ENCODE results near the gene BCR.

The BCR gene

DNA sequence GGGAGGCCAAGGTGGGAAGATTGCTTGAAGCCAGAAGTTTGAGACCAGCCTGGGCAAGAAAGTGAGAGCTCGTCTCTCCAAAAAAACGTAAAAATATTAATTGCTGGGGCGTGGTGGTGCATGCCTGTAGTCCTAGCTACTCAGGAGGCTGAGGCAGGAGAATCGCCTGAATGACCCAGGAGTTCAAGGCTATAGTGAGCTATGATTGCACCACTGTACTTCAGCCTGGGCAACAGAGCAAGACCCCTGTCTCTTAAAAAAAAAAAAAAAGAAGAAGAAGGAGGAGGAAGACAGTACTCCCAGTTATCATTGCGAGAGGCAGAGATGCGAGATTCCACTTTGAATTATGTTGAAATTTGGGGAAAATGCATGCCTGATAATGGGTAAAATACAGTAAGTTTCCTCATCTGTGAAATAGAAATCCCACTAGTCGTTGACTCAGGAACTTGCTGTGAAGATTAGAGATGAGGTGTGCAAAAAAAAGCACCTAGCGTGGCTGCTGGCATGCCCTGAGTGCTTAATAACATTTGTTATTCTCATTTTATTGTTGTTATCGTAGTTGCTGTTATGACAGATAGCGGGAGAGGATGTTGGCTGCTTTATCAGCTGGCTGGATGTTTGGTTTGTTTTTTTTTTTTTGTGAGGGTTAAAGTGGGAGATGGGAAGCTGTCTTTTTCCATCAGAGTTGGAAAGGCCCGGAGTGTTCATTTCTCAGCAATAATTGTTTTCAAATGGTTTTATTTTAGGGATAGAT is 33.4 kb downstream of the BCR start:
- no peak for DNase-seq
- TF ChIP-seq, protein P1, sequence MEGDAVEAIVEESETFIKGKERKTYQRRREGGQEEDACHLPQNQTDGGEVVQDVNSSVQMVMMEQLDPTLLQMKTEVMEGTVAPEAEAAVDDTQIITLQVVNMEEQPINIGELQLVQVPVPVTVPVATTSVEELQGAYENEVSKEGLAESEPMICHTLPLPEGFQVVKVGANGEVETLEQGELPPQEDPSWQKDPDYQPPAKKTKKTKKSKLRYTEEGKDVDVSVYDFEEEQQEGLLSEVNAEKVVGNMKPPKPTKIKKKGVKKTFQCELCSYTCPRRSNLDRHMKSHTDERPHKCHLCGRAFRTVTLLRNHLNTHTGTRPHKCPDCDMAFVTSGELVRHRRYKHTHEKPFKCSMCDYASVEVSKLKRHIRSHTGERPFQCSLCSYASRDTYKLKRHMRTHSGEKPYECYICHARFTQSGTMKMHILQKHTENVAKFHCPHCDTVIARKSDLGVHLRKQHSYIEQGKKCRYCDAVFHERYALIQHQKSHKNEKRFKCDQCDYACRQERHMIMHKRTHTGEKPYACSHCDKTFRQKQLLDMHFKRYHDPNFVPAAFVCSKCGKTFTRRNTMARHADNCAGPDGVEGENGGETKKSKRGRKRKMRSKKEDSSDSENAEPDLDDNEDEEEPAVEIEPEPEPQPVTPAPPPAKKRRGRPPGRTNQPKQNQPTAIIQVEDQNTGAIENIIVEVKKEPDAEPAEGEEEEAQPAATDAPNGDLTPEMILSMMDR (IDR thresholded peaks at IDR 0.05; ENCODE audit: low read depth, low read length): no peak
- Histone ChIP-seq H3K36me3 (no peaks in the 10 kb centered on the region; the same call in 1 of the 2 replicates), H3K4me3 (ENCODE audit: low read depth, low read length) (no peak overlapping the region), H3K9me3 (no peaks in the 10 kb centered on the region), H3K4me1 (peaks cover 4% of the 10 kb centered on the region), H3K27me3 (no peaks in the 10 kb centered on the region)

DNA sequence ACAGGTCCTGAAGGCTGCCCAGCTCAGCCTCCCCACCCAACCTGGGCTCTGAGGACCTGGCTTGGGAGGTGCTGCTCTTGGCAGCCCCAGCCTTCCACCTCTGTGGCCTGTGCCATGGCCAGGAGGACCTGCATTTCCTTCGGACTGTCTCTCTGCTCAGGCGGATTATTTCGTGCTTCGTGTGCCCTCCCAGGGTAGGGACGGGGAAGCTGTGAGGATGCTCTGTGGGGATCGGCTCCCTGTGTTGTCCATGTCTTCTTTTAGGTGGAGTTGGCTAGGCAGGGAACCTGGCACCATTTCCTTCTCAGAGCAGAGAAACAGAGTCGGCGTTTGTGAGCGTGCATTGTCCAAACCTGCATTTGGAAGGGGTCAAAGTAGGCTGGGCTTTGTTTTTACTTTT is 34.1 kb downstream of the BCR start:
- TF ChIP-seq, protein P1 (IDR thresholded peaks at IDR 0.05; ENCODE audit: low read depth, low read length): no peak
- no peaks in the 10 kb centered on the region for H3K27me3 ChIP-seq
- peaks cover 11% of the 10 kb centered on the region for H3K4me1 ChIP-seq
- no peaks in the 10 kb centered on the region; the same call in 1 of the 2 replicates for H3K36me3 ChIP-seq
- no peak overlapping the region for H3K4me3 ChIP-seq (ENCODE audit: low read depth, low read length)
- no peak for DNase-seq
- H3K9me3 ChIP-seq: no peaks in the 10 kb centered on the region

DNA sequence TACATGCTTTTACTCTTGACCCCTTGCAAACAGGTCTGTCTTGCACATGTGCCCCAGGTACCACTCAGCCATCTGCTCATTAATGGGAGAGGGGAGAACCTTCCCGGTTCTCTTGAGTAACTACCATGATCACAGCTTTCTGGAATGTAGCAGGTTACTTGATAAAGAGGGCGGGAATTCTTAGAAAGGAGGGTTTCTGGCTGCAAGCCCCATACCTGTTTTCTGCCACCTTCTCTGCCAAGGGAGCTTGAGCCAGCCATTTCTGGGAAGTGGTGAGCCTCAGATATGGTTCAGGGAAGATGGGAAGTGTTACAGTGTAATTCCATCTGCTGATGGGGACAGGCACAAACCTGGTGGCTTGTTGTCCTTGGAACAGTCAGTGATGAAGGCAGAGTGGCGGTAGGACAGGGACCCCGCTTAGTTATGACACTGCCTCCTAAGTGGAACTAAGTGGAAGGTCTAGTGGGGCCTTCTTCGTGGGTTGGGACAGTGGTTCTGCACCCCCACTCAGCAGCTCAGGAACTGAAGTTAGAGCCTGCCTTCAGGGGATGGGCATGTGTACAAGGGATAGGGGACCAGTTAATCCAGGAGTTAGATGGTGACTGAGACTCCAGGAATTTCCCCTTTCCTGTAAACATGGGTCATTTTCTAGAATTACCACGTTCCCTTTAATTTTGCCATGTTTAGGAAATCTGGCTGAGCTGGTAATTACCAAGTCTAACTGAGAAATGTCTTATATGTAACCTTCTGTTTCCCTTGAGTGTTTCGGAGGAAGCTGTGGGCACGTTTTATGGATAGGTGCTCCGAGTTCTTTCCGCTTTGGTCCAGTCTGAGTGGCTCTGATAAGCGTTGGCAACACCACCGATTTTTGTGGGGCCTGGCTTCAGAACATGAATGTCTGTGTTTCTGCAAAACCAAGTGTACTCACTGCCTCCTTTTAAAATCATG is 35.3 kb downstream of the BCR start:
- no peak for DNase-seq

DNA sequence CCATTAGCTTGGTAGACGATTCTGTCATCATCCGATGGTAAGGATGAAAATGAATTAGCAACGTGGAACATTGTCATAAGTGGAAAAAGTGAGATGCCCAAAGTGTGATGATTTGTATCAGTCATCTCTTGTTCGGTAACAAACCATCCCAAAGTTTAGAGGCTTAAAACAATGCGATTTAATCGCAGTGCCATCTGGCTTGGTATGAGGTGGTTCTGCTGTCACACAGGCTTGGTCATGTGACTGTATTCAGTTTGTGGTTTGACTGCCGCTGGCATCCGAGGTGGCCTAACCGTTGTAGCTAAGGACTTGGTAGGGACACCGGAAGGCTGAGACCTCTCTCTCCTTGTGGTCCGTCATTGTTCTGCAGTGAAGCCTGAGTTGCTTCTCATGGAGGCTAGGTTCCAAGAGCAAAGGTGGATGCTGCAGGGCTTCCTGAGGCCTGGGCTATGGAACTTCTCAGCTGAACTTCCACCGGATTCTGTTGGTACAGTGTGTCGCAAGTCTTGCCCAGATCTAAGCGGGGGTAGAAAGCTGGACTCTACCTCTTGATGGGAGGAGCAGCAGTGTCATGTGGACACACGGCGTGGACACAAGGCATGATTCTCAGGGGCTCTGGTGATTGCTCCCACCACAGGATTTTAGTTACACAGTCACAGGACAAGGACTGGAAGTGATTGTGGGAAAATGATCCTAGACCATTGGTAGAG is 36.3 kb downstream of the BCR start:
- Histone ChIP-seq H3K9me3 (no peaks in the 10 kb centered on the region), H3K4me1 (peaks cover 19% of the 10 kb centered on the region), H3K27me3 (no peaks in the 10 kb centered on the region), H3K4me3 (ENCODE audit: low read depth, low read length) (no peak overlapping the region), H3K36me3 (no peaks in the 10 kb centered on the region)
- TF ChIP-seq, protein P1 (IDR thresholded peaks at IDR 0.05; ENCODE audit: low read depth, low read length): no peak
- DNase-seq: no peak

More for the DNA sequence above, 35.3 kb downstream of the BCR start:
- Histone ChIP-seq H3K9me3 (no peaks in the 10 kb centered on the region), H3K4me3 (ENCODE audit: low read depth, low read length) (no peak overlapping the region), H3K4me1 (peaks cover 19% of the 10 kb centered on the region), H3K36me3 (no peaks in the 10 kb centered on the region; the same call in 1 of the 2 replicates), H3K27me3 (no peaks in the 10 kb centered on the region)
- TF ChIP-seq, protein P1 (IDR thresholded peaks at IDR 0.05; ENCODE audit: low read depth, low read length): no peak

DNA sequence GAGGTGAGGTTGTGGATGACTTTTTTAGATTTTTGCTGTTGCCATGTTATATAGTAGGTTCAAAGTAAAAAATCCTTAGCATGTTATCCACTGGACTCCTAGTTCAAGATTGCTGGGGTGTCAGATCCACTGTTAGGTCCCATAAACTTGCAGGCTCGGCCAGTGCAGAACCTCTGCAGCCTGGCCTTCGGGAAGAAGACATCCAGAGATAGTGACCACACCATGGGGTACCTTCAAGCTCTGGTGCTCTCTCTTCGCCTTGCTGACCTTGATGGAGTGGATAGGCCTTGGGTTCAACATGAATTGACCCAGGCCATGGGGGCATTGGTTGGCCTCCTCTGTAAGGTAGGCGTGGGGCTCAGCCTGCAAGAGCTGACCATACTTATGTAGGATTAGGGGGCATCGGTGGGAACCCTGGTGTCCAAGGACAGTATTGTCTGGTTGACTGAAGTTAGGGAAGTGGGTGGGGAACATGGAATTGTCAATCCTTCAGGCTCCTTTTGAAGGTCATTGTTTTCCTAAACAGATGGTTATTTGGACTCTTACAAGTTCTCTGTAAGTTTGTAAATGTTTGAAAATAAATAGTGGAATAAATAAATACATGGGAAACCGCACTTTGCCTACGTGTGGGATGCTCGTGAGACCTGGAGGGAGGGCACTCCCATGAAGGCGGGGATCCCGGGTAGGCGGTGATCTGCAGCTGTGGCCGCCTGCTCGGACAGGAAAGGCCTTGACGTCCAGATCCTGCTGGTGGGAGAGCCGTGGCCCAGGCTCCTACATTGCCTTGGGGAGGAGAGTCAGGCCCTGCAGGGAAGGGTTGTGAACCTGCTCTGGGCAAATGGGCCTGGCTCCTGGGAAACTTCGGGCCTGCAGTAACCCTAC is 37.1 kb downstream of the BCR start:
- H3K9me3 ChIP-seq: no peaks in the 10 kb centered on the region
- TF ChIP-seq, protein P1 (IDR thresholded peaks at IDR 0.05; ENCODE audit: low read depth, low read length): no peak
- peaks cover 19% of the 10 kb centered on the region for H3K4me1 ChIP-seq
- no peak for DNase-seq
- H3K36me3 ChIP-seq: no peaks in the 10 kb centered on the region
- no peak overlapping the region for H3K4me3 ChIP-seq (ENCODE audit: low read depth, low read length)
- H3K27me3 ChIP-seq: no peaks in the 10 kb centered on the region

Data from BE2C (cell line).